SK-N-SH (cell line): ENCODE measurements around the gene STUB1. TPM values are rescaled to one million over a fixed set of nuclear protein-coding genes. Genes with fewer than 3 reads are reported as not detected.
A peak's percentile ranks its signal among the peaks of the same experiment; 100 is the strongest.

Experiments
- CTCF ChIA-PET: fragments of 300-600, 350-600 bp; formaldehyde crosslinking; extraction: SDS; loops from one replicate; lab custom pipeline; 2021; lab: Yijun Ruan, JAX
- POLR2A ChIA-PET: fragments of 350-600 bp; sonication (Branson Sonifier 250); formaldehyde crosslinking; extraction: SDS; loops from one replicate; lab custom pipeline; 2020; ENCODE audit warnings: antibody characterized with exemption, inconsistent platforms; lab: Yijun Ruan, JAX
- DNase-seq: peaks from one replicate; pipeline ENCODE4 v3.0.0; 2012
- H2AFZ ChIP-seq: fragments of 200-600 bp; sonication (generic); 2 replicates; pipeline ENCODE4 v1.8.1; 2016; ENCODE audit warnings: antibody characterized with exemption, mild to moderate bottlenecking, low read depth
- H3F3A ChIP-seq: fragments of 200-600 bp; sonication (generic); replicated peaks from 2 replicates; pipeline ENCODE3; 2016; ENCODE audit warnings: antibody characterized with exemption, mild to moderate bottlenecking; ENCODE audit not compliant: insufficient read depth
- H3K27ac ChIP-seq, 2 experiments: fragments of 200-500 bp in 1 of 2; fragments of 200-600 bp in 1 of 2; sonication (Bioruptor generic) in 1 of 2; sonication (generic), shearing (Covaris generic) in 1 of 2; 2 replicates each; pipeline versions ENCODE4 v1.5.1 to v1.6.1; 2014 to 2016; ENCODE audit warnings: low read depth in 2 of 2, inconsistent platforms in 1 of 2, low read length in 1 of 2, mild to moderate bottlenecking in 1 of 2, mixed read lengths in 1 of 2
- H3K27me3 ChIP-seq: fragments of 200-600 bp; sonication (generic), shearing (Covaris generic); 2 replicates; pipeline ENCODE4 v1.6.1; 2016; ENCODE audit warnings: mixed run types; ENCODE audit not compliant: insufficient read depth
- H3K36me3 ChIP-seq, 2 experiments: fragments of 200-500 bp in 1 of 2; fragments of 200-600 bp in 1 of 2; sonication (Bioruptor generic) in 1 of 2; sonication (generic) in 1 of 2; replicated peaks in 1 of 2; 2 replicates each; pipeline versions ENCODE3 to v1.5.1; 2014 to 2016; ENCODE audit warnings: low read length in 1 of 2, mild to moderate bottlenecking in 1 of 2; ENCODE audit not compliant: insufficient read depth in 2 of 2, control insufficient read depth in 1 of 2
- H3K4me1 ChIP-seq, 2 experiments: fragments of 200-500 bp in 1 of 2; fragments of 200-600 bp in 1 of 2; sonication (Bioruptor generic) in 1 of 2; sonication (generic), shearing (Covaris generic) in 1 of 2; 2 replicates each; pipeline versions ENCODE4 v1.5.1 to v1.6.1; 2014 to 2016; ENCODE audit warnings: low read depth in 1 of 2, low read length in 1 of 2, mixed run types in 1 of 2; ENCODE audit not compliant: insufficient read depth in 2 of 2, control insufficient read depth in 1 of 2
- H3K4me2 ChIP-seq: fragments of 200-600 bp; sonication (generic), shearing (Covaris generic); 2 replicates; pipeline ENCODE4 v1.6.1; 2017; ENCODE audit warnings: mixed run types
- H3K4me3 ChIP-seq, 2 experiments: fragments of 200-500 bp in 1 of 2; fragments of 200-600 bp in 1 of 2; sonication (Bioruptor generic) in 1 of 2; sonication (generic), shearing (Covaris generic) in 1 of 2; 2 replicates each; pipeline versions ENCODE4 v1.5.1 to v1.8.1; 2014 to 2016; ENCODE audit warnings: low read depth in 2 of 2, inconsistent platforms in 1 of 2, low read length in 1 of 2, mild to moderate bottlenecking in 1 of 2, mixed read lengths in 1 of 2, moderate library complexity in 1 of 2
- H3K79me2 ChIP-seq: fragments of 200-600 bp; sonication (generic); 2 replicates; pipeline ENCODE4 v1.8.1; 2017; ENCODE audit warnings: mild to moderate bottlenecking; ENCODE audit not compliant: insufficient read depth
- H3K9ac ChIP-seq: fragments of 200-600 bp; sonication (generic); 2 replicates; pipeline ENCODE4 v1.6.1; 2017; ENCODE audit warnings: mixed run types
- H3K9me2 ChIP-seq: fragments of 200-600 bp; sonication (generic); 2 replicates; pipeline ENCODE4 v1.6.1; 2017; ENCODE audit warnings: mixed run types
- H3K9me3 ChIP-seq: fragments of 200-600 bp; sonication (generic); 2 replicates; pipeline ENCODE4 v1.6.1; 2017; ENCODE audit warnings: mixed run types, mild to moderate bottlenecking, moderate library complexity
- H4K20me1 ChIP-seq: fragments of 200-600 bp; sonication (generic); 2 replicates; pipeline ENCODE4 v1.6.1; 2017; ENCODE audit warnings: mild to moderate bottlenecking, mixed run types; ENCODE audit not compliant: insufficient read depth
- FOXJ3 ChIP-seq: sonication (generic); formaldehyde crosslinking; IDR thresholded peaks from 2 replicates; pipeline ENCODE4 v1.5.1; 2020; ENCODE audit warnings: mild to moderate bottlenecking, missing genetic modification reagents
- GABPA ChIP-seq: IDR thresholded peaks from 2 replicates; pipeline ENCODE4 v1.4.0; 2012; ENCODE audit warnings: low read depth, mild to moderate bottlenecking
- GATA2 ChIP-seq: sonication (generic); formaldehyde crosslinking; IDR thresholded peaks from 2 replicates; pipeline ENCODE4 v1.5.0; 2020; ENCODE audit warnings: mild to moderate bottlenecking, missing genetic modification reagents
- JUND ChIP-seq: IDR thresholded peaks from 2 replicates; pipeline ENCODE4 v1.4.0; 2012
- NFIC ChIP-seq: IDR thresholded peaks from 2 replicates; pipeline ENCODE4 v1.4.0; 2012; ENCODE audit warnings: borderline replicate concordance
- POLR2AphosphoS5 ChIP-seq: IDR thresholded peaks from 2 replicates; pipeline ENCODE4 v1.6.1; 2012; ENCODE audit warnings: low read depth, low read length
- RCOR1 ChIP-seq: fragments of 150-350 bp; IDR thresholded peaks from 2 replicates; pipeline ENCODE4 v1.6.1; 2017; ENCODE audit warnings: antibody characterized with exemption, low read length
- RFX5 ChIP-seq: IDR thresholded peaks from 2 replicates; pipeline ENCODE4 v1.6.1; 2012; ENCODE audit warnings: mild to moderate bottlenecking, improper control_type of control experiment, low read length
- TCF12 ChIP-seq: IDR thresholded peaks from 2 replicates; pipeline ENCODE4 v1.4.0; 2012
- YY1 ChIP-seq: IDR thresholded peaks from 2 replicates; pipeline ENCODE4 v1.4.0; 2012; ENCODE audit warnings: low read depth, mild to moderate bottlenecking
- WGBS: methylation state at CpG from one replicate; pipeline ENCODE4 v1.1.6; 2017; ENCODE audit warnings: low lambda C conversion rate; 5-methylcytosine and 5-hydroxymethylcytosine counted together
- polyA plus RNA-seq, 3 experiments: library from polyadenylated mRNA; depleted of rRNA; stranded (reverse); fragments of >200 nt; gene quantifications; 2 replicates each; pipeline ENCODE4 v1.2.3, GENCODE V29; 2012
- TF ChIP-seq, protein P1 (sequence below): IDR thresholded peaks from 2 replicates; pipeline ENCODE4 v1.4.0; 2012; ENCODE audit warnings: low read depth, borderline replicate concordance
- TF ChIP-seq, protein P2 (sequence below): IDR thresholded peaks from 2 replicates; pipeline ENCODE4 v1.4.0; 2012; ENCODE audit warnings: low read depth, borderline replicate concordance
- TF ChIP-seq, protein P3 (sequence below): IDR thresholded peaks from 2 replicates; pipeline ENCODE4 v1.4.0; 2012; ENCODE audit warnings: low read depth

STUB1 gene
- polyA plus RNA-seq, 1 of the 3 experiments (the other 2 are of a cell fraction), result 323 TPM

DNA sequence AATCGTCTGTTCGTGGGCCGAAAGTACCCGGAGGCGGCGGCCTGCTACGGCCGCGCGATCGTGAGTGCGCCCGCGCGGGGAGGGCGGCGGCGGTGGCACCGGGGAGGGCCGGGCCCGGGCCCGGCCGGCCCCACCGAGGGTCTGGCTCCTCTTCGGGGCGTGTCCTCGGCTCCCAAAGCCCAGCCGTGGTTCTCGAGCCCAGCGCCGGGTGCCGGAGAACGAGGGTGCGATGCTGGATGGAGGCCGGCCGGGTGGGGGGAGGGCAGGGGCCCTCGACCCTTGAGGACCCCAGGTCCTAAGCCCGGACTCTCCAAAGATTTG is 375 bp downstream of the STUB1 start (continued):
- TF ChIP-seq, protein P1, sequence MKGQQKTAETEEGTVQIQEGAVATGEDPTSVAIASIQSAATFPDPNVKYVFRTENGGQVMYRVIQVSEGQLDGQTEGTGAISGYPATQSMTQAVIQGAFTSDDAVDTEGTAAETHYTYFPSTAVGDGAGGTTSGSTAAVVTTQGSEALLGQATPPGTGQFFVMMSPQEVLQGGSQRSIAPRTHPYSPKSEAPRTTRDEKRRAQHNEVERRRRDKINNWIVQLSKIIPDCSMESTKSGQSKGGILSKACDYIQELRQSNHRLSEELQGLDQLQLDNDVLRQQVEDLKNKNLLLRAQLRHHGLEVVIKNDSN, result no peak
- no peak for TF ChIP-seq FOXJ3 (CRISPR knock-in tag)

DNA sequence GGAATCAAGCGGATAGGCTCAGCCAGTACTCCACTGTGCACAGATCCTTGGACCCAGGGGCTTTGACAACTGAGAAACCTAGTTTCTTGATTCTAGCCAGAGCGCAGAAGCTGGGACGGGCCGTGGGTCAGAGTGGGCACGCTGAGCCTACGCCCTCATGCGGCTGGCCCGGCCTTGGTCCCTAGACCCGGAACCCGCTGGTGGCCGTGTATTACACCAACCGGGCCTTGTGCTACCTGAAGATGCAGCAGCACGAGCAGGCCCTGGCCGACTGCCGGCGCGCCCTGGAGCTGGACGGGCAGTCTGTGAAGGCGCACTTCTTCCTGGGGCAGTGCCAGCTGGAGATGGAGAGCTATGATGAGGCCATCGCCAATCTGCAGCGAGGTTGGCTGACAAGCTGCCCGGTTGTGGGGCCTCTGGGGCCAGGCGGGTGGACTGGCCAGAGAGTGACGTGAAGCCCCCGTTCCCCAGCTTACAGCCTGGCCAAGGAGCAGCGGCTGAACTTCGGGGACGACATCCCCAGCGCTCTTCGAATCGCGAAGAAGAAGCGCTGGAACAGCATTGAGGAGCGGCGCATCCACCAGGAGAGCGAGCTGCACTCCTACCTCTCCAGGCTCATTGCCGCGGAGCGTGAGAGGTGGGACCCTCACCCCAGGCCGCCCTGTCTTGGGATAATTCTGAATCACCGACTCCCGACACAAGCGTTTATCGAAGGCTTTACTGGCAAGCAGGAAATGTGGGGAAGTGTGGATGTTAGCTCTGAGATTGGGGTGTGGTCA is 946 bp downstream of the STUB1 start:
- H3K9ac ChIP-seq, result peak overlapping the region; percentile 80
- no peaks in the 10 kb centered on the region for H3K9me3 ChIP-seq
- H3K4me2 ChIP-seq, result peak overlapping the region; percentile 90
- POLR2A ChIA-PET, result interaction anchor here (0.9 to 2.2 kb wide), 6 partner anchors 8 to 39 kb away, joined by 3 to 12 read pairs (median 4); partner anchors contain the start of genes RHOT2, WDR24 and WDR90
- no peak for DNase-seq
- CTCF ChIA-PET, result interaction anchor here (0.8 to 3.8 kb wide), 8 partner anchors 8 to 92 kb away, joined by 3 to 20 read pairs (median 7); partner anchors contain the start of genes ANTKMT, METRN, RHOT2 and WDR24
- 42% methylated on average over 42 of the region's 44 CpGs for WGBS
- no peaks in the 10 kb centered on the region for H3K9me2 ChIP-seq
- H3F3A ChIP-seq, result peaks cover 10% of the 10 kb centered on the region
- peaks cover 37% of the 10 kb centered on the region for H3K79me2 ChIP-seq
- peaks cover 23% of the 10 kb centered on the region for H4K20me1 ChIP-seq
- TF ChIP-seq, protein P2, sequence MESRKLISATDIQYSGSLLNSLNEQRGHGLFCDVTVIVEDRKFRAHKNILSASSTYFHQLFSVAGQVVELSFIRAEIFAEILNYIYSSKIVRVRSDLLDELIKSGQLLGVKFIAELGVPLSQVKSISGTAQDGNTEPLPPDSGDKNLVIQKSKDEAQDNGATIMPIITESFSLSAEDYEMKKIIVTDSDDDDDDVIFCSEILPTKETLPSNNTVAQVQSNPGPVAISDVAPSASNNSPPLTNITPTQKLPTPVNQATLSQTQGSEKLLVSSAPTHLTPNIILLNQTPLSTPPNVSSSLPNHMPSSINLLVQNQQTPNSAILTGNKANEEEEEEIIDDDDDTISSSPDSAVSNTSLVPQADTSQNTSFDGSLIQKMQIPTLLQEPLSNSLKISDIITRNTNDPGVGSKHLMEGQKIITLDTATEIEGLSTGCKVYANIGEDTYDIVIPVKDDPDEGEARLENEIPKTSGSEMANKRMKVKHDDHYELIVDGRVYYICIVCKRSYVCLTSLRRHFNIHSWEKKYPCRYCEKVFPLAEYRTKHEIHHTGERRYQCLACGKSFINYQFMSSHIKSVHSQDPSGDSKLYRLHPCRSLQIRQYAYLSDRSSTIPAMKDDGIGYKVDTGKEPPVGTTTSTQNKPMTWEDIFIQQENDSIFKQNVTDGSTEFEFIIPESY, result no peak; the same call in 1 of the 2 replicates
- TF ChIP-seq RFX5 (no peak), GABPA (no peak), POLR2AphosphoS5 (peak; percentile 22), JUND (no peak)
- H3K36me3 ChIP-seq, result peaks cover 13 to 30% of the 10 kb centered on the region in 2 experiments
- H3K4me3 ChIP-seq, result peak overlapping the region; percentile 78 to 96
- no peak overlapping the region for H2AFZ ChIP-seq
- peak overlapping the region; percentile 86 to 98; a peak in 3 of 4 replicates for H3K27ac ChIP-seq
- H3K27me3 ChIP-seq, result no peaks in the 10 kb centered on the region
- H3K4me1 ChIP-seq, result peaks cover 8 to 56% of the 10 kb centered on the region in 2 experiments; a peak in 2 of 4 replicates

DNA sequence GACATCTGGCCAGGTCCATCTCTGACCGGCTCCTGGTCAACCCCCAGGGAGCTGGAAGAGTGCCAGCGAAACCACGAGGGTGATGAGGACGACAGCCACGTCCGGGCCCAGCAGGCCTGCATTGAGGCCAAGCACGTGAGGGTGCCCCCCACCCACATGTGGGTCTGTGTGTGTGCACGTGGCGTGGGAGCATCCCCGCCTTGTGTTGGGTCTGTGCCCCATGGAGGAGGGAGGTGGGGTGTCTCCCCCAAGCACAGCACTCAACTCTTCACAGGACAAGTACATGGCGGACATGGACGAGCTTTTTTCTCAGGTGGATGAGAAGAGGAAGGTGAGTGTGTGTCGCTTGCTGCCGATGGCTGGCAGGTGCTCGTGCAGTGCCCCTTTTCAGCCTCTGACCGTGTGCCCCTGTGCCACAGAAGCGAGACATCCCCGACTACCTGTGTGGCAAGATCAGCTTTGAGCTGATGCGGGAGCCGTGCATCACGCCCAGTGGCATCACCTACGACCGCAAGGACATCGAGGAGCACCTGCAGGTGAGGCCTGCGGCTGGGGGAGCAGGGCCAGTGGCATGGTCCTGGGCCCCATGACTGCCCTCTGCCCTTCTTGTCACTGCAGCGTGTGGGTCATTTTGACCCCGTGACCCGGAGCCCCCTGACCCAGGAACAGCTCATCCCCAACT is 1.7 kb downstream of the STUB1 start:
- Histone ChIP-seq H3K4me1 (peaks cover 8 to 56% of the 10 kb centered on the region in 2 experiments; a peak in 2 of 4 replicates), H3K4me3 (peak overlapping the region; percentile 78 to 96), H3K36me3 (peaks cover 13 to 35% of the 10 kb centered on the region in 2 experiments), H3K4me2 (peak overlapping the region; percentile 90), H2AFZ (no peak overlapping the region), H3K9me3 (no peaks in the 10 kb centered on the region), H3K9me2 (no peaks in the 10 kb centered on the region), H3K27ac (no peak overlapping the region; a peak in 1 of 4 replicates), H3K27me3 (no peaks in the 10 kb centered on the region)
- CTCF ChIA-PET, result interaction anchor here (0.6 to 3.8 kb wide), 8 partner anchors 8 to 59 kb away, joined by 3 to 20 read pairs (median 7); partner anchors contain the start of genes CIAO3, METRN, RHOT2 and WDR24
- TF ChIP-seq NFIC (peak; percentile 62; the same call in 1 of the 2 replicates), YY1 (no peak), JUND (0 out of 2 replicates have a peak, but pooled peaks have one; percentile 3), RCOR1 (no peak), POLR2AphosphoS5 (no peak), TCF12 (0 out of 2 replicates have a peak, but pooled peaks have one; percentile 10), GATA2 (no peak)
- TF ChIP-seq, protein P2, result 0 out of 2 replicates have a peak, but pooled peaks have one; percentile 19
- TF ChIP-seq, protein P3, sequence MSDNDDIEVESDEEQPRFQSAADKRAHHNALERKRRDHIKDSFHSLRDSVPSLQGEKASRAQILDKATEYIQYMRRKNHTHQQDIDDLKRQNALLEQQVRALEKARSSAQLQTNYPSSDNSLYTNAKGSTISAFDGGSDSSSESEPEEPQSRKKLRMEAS, result peak; percentile 38; the same call in 1 of the 2 replicates
- TF ChIP-seq, all 33 proteins: peak for 5
- Histone ChIP-seq H3K9ac (peak overlapping the region; percentile 80; the same call in 1 of the 2 replicates), H3K79me2 (peaks cover 37% of the 10 kb centered on the region), H4K20me1 (peaks cover 23% of the 10 kb centered on the region), H3F3A (peaks cover 10% of the 10 kb centered on the region)
- 53% methylated on average over 9 of the region's 28 CpGs for WGBS
- POLR2A ChIA-PET, result interaction anchor here (1.0 to 2.2 kb wide), 3 partner anchors 8 to 15 kb away, joined by 3 to 12 read pairs (median 4); partner anchors contain the start of genes RHOT2 and WDR24
- DNase-seq, result no peak
